GM18909 (cell line): ENCODE measurements around the gene HIGD1C.
A peak's percentile ranks its signal among the peaks of the same experiment; 100 is the strongest.
"Not testable (repeated sequence)": the region's sequence is repeated elsewhere in the genome, so short reads cannot be mapped to it uniquely, and the experiment has no call there.

Experiments
- ATAC-seq: cut with Tn5 transposase; IDR thresholded peaks from one replicate; pipeline ENCODE4 v1.9.1; 2021; ENCODE audit warnings: mild to moderate bottlenecking; ENCODE audit not compliant: unreplicated experiment, poor library complexity

Gene HIGD1C

GRCh38 chr12:50932787-50933280 lies 19.5 kb upstream of the HIGD1C start:
- ATAC-seq, result no peak

DNA sequence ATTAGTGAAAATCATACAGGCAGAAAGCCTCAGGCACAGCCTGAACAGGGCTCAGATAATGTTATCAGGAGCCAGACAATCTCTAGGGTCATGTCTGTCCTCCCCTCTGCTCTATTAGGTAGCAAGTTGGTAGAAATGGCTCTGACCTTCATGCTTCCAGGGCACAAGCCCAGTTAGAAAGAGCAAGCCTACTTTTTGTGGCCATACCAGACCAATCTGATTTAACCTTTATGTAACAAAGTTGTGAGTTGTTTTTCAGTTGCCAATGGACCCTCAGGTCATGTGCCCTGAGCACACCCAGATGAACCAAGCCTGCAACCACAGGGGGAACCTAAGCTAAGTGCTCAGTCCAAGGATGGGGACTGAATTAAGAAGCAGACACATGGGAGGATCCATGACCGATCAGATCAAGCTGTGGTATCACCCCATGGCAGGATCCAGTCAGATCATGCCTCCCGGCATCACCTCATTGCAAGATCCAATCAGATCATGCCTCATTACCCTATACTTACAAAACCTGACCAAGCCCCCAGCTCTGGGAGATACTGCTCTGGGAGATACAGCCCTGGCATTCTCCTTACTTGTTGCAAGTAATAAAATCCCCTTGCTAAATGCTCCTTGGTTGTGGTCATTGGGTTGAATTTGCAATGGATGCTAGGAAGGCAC lies 18.8 kb upstream of the HIGD1C start:
- ATAC-seq, result no peak

GRCh38 chr12:50934371-50934851 lies 17.9 kb upstream of the HIGD1C start:
- ATAC-seq, result no peak

DNA sequence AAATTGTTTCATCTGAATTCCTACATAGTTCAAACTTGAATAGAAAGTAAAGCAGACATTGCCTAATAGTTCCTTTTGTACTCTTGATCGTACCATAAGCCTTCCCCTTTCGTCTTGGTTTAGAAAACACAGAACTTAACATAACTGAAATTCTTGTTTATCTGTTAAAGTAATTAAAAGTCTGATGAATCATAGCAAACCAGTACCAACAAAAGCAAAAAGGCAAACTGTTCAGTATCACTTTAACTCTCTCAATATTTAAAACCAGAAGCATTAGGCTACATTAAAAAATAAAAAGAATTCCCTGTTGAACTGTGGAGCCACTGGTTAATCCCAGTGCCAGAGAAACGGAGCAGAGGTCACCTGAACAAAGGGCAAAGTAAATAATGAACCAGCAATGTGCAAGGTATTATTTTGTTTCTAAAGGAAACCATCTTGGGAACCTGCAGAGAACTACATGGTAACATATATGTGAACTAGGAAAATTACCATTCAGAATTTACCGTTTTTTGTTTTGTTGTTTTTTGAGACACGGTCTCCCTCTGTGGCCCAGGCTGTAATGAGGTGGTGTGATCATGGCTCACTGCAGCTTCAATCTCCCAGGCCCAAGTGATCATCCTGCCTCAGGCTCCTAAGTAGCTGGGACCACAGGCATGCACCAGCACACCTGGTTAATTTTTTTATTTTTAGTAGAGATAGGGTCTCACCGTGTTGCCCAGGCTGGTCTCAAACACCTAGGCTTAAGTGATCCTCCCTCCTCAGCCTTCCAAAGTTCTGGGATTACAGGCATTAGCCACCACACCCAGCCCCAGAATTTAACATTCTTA lies 17.1 kb upstream of the HIGD1C start:
- no peak for ATAC-seq

DNA sequence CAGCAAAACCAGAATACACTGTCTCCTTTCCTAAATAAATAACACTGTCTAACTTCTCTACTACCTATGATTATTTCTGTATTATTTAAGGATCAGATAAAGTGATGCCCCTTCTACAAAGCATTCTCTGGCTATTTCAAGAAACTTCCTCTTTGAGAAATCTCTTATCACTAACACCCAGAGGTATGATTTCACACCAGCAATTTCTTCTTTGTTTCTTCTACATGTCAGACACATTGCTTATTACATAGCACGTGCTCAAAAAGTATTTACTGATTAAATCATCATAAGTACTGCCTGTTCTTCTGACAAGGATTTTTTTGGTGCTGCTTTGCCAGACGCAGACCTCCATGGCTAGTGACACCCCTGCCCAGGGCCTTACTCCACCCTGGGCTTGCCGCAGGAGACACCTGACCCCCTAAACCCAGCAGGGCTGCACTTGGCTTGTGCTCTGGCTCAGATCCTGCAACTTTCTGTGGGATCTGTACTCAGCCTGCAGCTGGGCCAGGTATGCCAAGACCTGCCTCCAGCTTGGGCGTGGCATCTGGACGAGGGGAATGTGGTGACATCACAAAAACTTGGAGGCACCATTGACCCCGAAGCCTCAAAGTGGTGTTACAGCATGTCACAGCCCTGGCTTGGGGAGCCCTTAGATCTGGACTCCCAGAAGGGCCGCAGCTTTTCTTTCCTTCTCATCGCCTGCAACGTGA lies 15.4 kb upstream of the HIGD1C start:
- no peak for ATAC-seq

GRCh38 chr12:50937653-50938052 lies 14.7 kb upstream of the HIGD1C start:
- ATAC-seq, result no peak

DNA sequence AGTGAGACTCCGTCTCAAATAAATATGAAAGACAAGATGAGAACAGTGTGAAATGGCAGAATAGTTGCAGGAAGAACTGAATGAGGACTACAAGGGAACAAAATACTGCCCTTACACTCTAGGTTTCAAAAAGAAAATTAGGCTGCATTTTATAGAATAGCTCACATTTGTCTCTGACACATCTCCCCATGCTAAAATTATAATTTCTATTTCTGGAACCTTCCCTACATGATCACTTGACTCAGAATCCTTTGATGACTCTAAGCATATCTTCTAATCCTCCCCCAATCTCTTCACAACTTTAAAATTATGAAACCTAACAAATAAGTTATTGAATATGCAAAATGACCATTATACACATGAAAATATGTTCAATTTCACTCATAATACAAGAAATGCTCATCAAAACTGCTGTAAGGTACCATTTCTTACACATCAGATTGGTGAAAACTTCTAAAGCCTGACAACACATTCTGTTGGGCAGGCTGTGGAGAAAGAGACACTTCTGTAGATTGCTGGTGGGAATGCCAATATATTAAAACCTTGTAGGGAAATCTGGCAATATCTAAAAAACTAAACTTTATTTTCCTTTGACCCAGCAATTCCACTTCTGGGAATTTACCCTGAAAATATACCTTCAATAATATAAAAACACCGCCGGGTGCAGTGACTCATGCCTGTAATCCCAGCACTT lies 4.3 kb upstream of the HIGD1C start:
- no peak for ATAC-seq

- no peak for ATAC-seq
These were observed 3.5 kb upstream of the HIGD1C start for GRCh38 chr12:50948798-50949197.

DNA sequence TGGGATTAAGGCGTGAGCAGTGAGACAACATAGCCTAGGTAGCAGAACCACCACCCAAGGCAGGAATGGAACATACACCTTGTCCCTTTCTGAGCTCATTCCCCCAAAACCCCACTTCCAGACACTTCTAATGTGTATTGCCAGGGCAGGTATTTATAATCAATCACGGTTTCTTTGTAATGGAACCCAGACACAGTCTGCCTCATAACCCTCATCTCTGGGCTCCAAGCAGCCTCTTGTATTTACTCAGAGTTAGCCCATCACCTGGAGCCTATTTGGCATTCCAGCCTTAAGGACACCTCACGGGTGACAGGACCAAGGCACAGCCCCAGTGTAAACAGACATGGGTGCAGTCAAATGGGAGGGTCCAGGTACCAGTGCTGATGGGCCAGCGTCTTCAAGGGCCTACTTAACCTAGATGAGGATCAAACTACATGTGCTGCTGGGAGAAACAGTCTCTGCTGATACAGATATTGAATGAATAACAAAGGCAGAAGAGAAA lies 2.5 kb upstream of the HIGD1C start:
- no peak for ATAC-seq

DNA sequence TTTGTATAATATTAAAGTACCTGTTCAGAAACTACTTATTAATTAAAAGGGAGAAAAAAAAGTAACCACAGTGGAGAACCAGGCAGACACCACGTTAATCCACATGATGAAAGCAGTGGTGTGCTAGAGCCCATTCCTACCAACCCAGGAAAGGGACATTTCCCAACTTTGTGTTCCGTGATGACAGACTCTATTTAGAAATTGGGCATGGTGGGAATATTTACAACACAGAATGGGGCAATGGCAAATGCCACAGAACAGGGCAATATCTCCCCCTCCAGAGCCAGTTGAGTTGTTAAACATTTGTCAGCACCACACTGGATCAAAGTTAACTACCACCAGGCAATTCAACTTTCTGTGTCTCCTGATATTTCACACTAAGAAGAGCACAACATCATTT lies 1.2 kb upstream of the HIGD1C start:
- ATAC-seq, result no peak

DNA sequence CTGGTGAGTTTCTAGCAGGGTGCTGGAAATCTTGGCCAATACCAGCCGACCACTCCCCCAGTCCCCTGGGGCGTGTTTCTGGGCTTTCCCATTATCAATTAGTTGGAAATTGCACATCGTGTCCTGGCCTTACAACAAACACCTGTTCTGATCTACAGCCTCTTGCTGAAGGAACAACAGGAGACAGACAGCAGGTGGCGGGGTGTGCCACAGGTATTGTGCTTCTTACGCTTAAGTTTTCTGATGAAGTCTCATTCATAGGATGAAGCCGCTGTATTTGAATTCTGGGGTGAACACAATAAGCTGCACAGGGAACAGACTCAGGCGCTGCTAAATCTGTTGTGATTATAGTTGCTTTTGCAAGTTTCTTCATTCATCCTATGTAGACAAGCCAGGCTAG lies 703 bp downstream of the HIGD1C start:
- ATAC-seq, result no peak

DNA sequence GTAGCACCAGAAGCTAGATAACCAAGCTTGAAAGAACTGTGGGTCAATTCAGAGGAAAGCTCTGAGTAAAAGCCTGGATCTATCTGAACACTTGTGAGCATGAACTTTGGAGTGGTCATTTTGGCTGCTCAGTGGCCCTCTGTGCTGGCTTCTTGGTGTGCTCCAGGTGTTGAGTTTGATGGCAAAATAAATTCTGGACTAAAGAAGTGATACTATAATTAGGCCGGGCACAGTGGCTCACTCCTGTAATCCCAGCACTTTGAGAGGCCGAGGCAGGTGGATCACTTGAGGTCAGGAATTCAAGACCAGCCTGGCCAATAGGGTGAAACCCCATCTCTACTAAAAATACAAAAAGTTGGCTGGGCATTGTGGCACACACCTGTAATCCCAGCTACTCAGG lies 2.4 kb downstream of the HIGD1C start:
- not testable (repeated sequence) for ATAC-seq

DNA sequence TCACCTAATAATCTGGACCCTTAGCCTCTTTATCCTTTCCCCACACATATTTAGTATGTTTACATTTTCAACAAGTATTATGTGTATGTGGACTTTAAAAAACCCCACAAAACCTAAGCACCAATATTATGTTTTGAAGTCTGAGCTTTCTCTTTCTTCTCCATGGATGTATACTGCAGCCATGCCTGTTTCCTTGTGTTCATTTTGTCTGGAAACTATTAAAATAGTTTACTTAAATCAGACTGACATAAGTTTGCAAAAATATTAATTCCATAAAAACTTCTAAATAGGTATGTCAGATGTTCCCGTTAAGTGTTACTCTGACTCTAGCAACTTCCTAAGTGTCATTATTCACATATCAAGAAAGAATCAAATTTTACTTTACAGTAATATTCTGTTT lies 2.9 kb downstream of the HIGD1C start:
- no peak for ATAC-seq

DNA sequence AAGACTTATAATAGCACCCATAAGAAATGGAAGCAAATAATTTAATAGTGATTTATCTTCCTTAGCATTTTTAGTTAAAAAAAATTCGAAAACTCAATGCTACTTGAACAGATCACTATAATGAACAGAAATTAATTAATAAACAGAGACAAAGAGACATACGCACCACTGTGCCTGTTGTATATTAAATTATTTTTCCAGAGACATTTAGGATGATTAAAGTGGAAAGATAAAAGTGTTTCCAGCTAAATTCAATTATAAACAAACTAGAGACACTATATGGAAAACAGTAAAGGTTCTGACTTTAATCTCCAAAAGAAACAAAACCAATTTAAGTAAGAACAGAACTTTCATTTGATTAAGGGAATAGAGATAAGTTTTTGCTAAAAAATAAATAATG lies 3.4 kb downstream of the HIGD1C start:
- no peak for ATAC-seq

- no peak for ATAC-seq
These were observed 7.8 kb downstream of the HIGD1C start for GRCh38 chr12:50960130-50960529.

- ATAC-seq, result no peak
These were observed 9.4 kb downstream of the HIGD1C start for GRCh38 chr12:50961708-50962107.

DNA sequence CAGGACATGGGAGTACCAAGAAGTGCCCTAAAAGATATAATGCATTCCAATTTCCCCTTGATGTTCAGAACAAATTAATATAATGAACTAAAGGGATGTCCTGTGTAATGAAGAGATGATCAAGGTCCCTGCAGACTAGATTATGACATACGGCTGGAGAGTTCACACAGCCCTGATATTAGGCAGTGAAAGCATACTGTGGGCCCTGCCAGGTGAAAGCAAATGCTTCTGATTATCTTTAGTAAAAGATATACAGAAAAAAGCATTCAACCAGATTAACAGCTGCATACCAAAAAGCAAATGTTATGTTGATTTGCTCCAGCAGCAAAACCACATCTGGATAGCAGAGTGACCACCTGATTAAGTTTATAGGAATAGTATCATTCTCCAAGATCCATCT lies 12.1 kb downstream of the HIGD1C start:
- ATAC-seq, result no peak

- no peak for ATAC-seq
These were observed 19.6 kb downstream of the HIGD1C start for GRCh38 chr12:50971946-50972345.

DNA sequence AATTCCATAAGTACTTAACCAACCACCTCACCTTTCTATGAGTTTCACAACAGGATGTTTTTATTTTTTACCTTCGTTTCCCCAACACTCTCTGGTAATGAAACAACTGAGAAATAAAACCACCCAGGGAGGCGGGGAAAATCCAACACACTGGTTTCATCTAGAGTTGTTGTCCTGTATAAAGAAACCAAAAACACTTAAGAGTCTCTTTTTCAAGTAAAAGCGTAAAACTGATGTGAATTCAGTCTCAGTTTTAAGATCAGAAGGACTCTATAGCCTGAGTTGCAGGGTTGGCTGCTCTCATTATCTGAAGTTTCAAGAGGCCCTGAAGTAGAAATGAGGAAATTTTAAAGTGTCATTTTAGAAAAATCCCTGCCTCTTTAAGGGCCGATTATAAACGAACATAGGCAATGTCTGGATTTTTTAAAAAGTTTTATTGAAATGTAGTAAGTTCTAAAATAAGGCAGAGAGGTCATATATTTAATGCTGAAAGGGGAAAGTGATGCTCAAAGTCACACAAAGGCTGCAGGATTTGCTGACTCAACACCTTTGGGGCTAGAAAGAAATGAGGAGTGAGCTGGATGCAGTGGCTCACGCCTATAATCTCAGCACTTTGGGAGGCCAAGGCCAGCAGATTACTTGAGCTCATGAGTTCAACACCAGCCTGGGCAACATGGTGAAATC lies 27.2 kb downstream of the HIGD1C start:
- ATAC-seq, result peak; percentile 63

DNA sequence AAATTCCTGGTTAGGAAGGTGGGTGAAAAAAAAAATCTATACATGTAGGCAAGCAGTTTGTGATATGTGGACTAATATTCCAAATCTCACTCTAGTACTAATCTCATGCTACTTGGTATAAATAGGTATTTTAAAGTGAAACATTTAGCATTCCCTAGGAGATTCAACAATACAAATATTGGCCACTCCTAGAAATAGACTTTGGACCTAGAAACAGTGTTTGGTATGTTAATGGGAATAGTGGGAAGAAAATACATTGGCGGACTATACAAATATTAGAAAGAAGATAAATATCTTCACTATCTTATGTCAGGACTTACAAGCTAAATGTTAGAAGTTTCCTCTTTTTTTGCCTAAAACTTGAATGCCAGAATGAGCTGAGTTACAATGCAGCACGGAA lies 28.2 kb downstream of the HIGD1C start:
- no peak for ATAC-seq
